Loucy (cell line): ENCODE measurements around the gene DDX6.

Source experiments
- CTCF ChIP-seq: fragments of 200-600 bp; sonication (generic); conservative IDR thresholded peaks from 2 replicates; pipeline ENCODE4 v1.5.1; 2014; ENCODE audit warnings: mild to moderate bottlenecking, antibody characterized with exemption, low read length
- EZH2phosphoT487 ChIP-seq: fragments of 200-600 bp; IDR thresholded peaks from 2 replicates; pipeline ENCODE4 v1.6.1; 2018; ENCODE audit warnings: antibody characterized with exemption, mild to moderate bottlenecking, moderate library complexity, borderline replicate concordance

GRCh38 chr11:118749429-118749828 lies 41.5 kb downstream of the DDX6 start:
- TF ChIP-seq CTCF (no peak), EZH2phosphoT487 (no peak)
